Left lung (tissue), 10 donors: ENCODE measurements around the gene GADL1. TPM values are rescaled to one million over a fixed set of nuclear protein-coding genes. Genes with fewer than 3 reads are reported as not detected.

Experiments used
- ATAC-seq: fragments of 200-7000 bp; cut with Tn5 transposase; one replicate; pipeline ENCODE4 v1.9.1; 2020; ENCODE audit warnings: moderate library complexity
- DNase-seq, 4 donors: peaks; one replicate each; pipeline ENCODE4 v3.0.0-alpha.2; 2013 to 2020
- H3K27ac ChIP-seq, 2 donors: fragments of 200-600 bp; sonication (generic) in 1 of 2; one replicate each; pipeline versions ENCODE4 v1.5.0 to v1.8.0; 2020 to 2021
- H3K27me3 ChIP-seq, 2 donors: fragments of 200-600 bp; sonication (generic) in 1 of 2; one replicate each; pipeline versions ENCODE4 v1.5.0 to v1.8.0; 2020 to 2021
- H3K36me3 ChIP-seq, 2 donors: fragments of 200-600 bp; sonication (generic) in 1 of 2; one replicate each; pipeline versions ENCODE4 v1.5.0 to v1.8.0; 2020 to 2021
- H3K4me1 ChIP-seq, 2 donors: fragments of 200-600 bp; one replicate each; pipeline ENCODE4 v1.8.0; 2021
- H3K4me3 ChIP-seq, 2 donors: fragments of 200-600 bp; sonication (generic) in 1 of 2; one replicate each; pipeline versions ENCODE4 v1.5.0 to v1.8.0; 2020 to 2021; ENCODE audit warnings: mild to moderate bottlenecking in 1 of 2
- H3K9me3 ChIP-seq, 2 donors: fragments of 200-600 bp; sonication (generic) in 1 of 2; one replicate each; pipeline versions ENCODE4 v1.5.0 to v1.8.0; 2020 to 2021
- intact Hi-C, 2 donors: fragments of 100-400 bp; cut with DNase I; formaldehyde crosslinking; loops; one replicate each; pipeline versions ENCODE4 v1.11.2 to v1.14.2; 2022
- polyA plus RNA-seq, 6 donors: library from polyadenylated mRNA; unstranded; fragments of 120-200 nt; gene quantifications; one replicate each; pipeline ENCODE4 v1.2.1, GENCODE V29; 2013; ENCODE audit not compliant: insufficient read length in 6 of 6
- total RNA-seq, 2 donors: library from RNA; stranded (reverse); fragmentation: NEBNext Ultra II Directional; extraction: Animal tissue kit (Norgen Biotek cat#: 25700); gene quantifications; one replicate each; pipeline ENCODE4 v1.2.1, GENCODE V29; 2021
- TF ChIP-seq, protein P1 (sequence below), 2 donors: fragments of 200-600 bp; sonication (generic) in 1 of 2; IDR thresholded peaks; one replicate each; pipeline versions ENCODE4 v1.5.0 to v1.8.0; 2021; ENCODE audit warnings: antibody characterized with exemption in 2 of 2
- donor health status: DM: no; HTN: yes; CAD: no.
- donor health status: DM: no; HTN: no; CAD: no.

GADL1 gene
- total and polyA plus RNA-seq, 8 donors, result 0.10 to 2.5 (median 0.79) TPM; not detected in 1

DNA sequence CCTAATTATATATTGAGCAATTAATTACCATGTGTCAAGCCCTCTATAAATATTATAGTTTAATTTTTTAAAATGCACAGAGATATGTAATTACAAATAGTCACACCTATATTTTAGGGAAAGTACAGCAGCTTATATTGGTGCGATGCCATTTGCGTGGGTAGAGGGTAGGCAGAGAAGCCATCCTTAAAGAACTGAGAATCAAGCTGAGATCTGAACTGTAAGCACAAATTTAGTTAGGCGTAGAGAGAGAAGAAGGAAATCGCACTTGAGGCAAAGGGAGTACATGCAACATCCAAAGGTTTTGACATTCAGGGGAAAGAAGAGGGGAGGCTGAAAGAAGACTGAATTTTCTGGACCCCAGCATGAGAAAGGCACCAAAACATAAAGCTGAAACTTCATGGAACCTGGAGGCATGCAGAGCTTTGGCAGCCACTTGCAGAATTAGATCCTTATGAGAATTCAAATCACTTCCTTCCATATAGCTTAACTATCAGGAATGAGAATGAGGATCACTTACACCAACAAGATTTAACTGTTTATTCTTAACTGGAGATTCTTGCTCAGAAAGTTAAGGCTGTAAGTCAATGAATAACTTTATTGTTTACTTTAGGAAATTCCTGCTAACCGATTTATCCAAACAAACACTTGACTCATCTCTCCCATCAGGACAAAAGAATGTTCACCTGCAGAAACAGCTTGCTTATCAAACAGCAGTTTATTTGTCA is 173.7 kb downstream of the GADL1 start:
- intact Hi-C loops, result no loop called here

DNA sequence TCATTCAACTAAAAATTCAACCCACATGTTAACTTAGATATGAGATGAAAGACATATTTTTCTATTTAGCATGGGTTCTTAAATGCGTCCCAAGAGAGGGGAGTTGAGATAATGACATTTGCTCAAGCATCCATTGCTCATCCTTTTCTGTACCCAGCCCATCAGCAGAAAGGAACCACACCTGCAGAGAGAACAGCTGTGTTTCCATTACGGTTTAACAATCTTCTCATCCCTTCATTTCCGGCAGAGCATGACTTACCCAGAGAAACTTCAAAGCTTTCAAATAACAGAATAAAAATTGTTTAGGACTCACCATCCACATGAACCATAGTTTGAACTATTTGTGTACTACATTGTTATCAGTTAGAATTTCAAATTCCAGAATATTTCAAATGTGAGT is 174.9 kb downstream of the GADL1 start:
- H3K4me1 ChIP-seq, result no peaks in the 10 kb centered on the region
- H3K27ac ChIP-seq, result no peak overlapping the region
- H3K9me3 ChIP-seq, result no peaks in the 10 kb centered on the region
- no peaks in the 10 kb centered on the region for H3K27me3 ChIP-seq
- ATAC-seq (no peak), DNase-seq (no peak)
- intact Hi-C loops, result no loop called here
- TF ChIP-seq, protein P1, sequence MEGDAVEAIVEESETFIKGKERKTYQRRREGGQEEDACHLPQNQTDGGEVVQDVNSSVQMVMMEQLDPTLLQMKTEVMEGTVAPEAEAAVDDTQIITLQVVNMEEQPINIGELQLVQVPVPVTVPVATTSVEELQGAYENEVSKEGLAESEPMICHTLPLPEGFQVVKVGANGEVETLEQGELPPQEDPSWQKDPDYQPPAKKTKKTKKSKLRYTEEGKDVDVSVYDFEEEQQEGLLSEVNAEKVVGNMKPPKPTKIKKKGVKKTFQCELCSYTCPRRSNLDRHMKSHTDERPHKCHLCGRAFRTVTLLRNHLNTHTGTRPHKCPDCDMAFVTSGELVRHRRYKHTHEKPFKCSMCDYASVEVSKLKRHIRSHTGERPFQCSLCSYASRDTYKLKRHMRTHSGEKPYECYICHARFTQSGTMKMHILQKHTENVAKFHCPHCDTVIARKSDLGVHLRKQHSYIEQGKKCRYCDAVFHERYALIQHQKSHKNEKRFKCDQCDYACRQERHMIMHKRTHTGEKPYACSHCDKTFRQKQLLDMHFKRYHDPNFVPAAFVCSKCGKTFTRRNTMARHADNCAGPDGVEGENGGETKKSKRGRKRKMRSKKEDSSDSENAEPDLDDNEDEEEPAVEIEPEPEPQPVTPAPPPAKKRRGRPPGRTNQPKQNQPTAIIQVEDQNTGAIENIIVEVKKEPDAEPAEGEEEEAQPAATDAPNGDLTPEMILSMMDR (IDR thresholded peaks at IDR 0.05), result no peak
- H3K36me3 ChIP-seq, result no peaks in the 10 kb centered on the region
- no peak overlapping the region for H3K4me3 ChIP-seq

More for the DNA sequence above, 173.7 kb downstream of the GADL1 start:
- Histone ChIP-seq H3K36me3 (no peaks in the 10 kb centered on the region), H3K9me3 (no peaks in the 10 kb centered on the region), H3K27me3 (no peaks in the 10 kb centered on the region), H3K4me3 (no peak overlapping the region), H3K27ac (no peak overlapping the region), H3K4me1 (no peaks in the 10 kb centered on the region)
- DNase-seq (no peak), ATAC-seq (no peak)
- TF ChIP-seq, protein P1 (IDR thresholded peaks at IDR 0.05), result no peak

DNA sequence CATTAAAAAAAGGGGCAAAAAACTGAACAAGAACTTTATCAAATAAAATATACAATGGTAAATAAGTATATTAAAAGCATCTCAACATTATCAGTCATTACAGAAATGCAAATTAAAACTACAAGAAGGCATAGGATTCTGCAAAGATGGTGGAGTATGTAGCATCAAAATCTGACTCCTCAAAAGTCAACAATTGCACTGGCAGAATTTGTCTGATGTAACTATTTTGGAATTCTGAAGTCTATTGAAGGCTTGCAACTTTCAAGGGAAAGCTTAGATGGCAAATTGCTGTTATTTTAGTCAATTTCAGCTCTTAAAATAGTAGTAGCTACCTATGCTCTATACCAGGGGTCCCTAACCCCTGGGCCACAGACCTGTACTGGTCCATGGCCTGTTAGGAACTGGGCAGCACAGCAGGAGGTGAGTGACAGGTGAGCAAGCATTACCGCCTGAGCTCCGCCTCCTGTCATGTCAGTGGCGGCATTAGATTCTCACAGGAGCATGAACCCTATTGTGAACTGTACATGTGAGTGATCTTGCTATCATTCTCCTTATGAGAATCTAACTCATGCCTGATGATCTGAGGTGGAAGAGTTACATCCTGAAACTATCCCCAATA is 180.5 kb downstream of the GADL1 start:
- intact Hi-C loops, result no loop called here
- TF ChIP-seq, protein P1 (IDR thresholded peaks at IDR 0.05), result no peak

DNA sequence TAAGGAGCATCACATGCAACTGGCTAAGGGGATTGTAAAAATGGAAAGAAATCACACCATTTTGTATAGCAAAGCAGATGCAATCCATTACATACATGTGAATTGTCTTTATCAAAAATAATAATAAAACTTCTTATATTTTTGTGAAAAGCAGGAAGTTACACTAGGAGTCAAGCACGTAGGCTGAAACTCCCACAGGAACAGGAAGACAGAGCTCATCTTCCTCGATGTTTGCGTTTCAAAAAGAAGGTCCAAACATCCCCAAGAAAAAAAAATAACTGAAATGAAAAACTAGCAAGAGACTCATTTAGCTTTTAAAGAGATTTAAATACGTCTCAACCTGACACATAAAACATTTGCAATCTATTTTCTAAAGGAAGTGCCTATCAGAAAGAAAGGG is 181.5 kb downstream of the GADL1 start:
- H3K4me3 ChIP-seq, result no peak overlapping the region
- TF ChIP-seq, protein P1 (IDR thresholded peaks at IDR 0.05), result no peak
- DNase-seq, result no peak
- H3K4me1 ChIP-seq, result peaks cover 0 to 2% of the 10 kb centered on the region in 2 donors
- no peak for ATAC-seq
- intact Hi-C loops, result no loop called here
- no peaks in the 10 kb centered on the region for H3K27me3 ChIP-seq
- no peaks in the 10 kb centered on the region for H3K9me3 ChIP-seq
- H3K27ac ChIP-seq, result no peak overlapping the region
- no peaks in the 10 kb centered on the region for H3K36me3 ChIP-seq

More for the DNA sequence above, 180.5 kb downstream of the GADL1 start:
- no peaks in the 10 kb centered on the region for H3K36me3 ChIP-seq
- H3K9me3 ChIP-seq, result no peaks in the 10 kb centered on the region
- ATAC-seq (no peak), DNase-seq (peak in 1 of 4 donors; percentile 24)
- peaks cover 0 to 2% of the 10 kb centered on the region in 2 donors for H3K4me1 ChIP-seq
- no peak overlapping the region for H3K27ac ChIP-seq
- no peaks in the 10 kb centered on the region for H3K27me3 ChIP-seq
- no peak overlapping the region for H3K4me3 ChIP-seq

DNA sequence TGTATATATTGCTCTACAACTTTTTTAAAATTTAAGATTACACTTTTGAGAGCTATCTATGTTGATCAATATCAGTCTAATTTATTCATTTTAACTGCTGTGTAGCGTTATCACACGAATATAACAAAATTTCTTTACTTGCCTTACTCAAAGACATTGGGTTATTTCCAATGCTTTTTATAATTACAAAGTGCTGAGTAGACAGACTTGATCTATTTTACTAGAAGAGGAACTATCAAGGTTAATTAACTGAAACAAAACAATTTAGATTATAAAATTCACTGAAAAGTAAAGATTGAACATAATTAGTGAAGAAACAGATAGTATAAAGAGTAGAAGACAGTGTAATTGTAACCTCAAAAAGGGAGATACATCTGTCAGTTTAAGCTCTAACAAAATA is 182.6 kb downstream of the GADL1 start:
- ATAC-seq (no peak), DNase-seq (no peak)
- Histone ChIP-seq H3K4me3 (no peak overlapping the region), H3K27ac (no peak overlapping the region), H3K36me3 (no peaks in the 10 kb centered on the region), H3K9me3 (no peaks in the 10 kb centered on the region), H3K4me1 (peaks cover 0 to 2% of the 10 kb centered on the region in 2 donors), H3K27me3 (no peaks in the 10 kb centered on the region)
- TF ChIP-seq, protein P1 (IDR thresholded peaks at IDR 0.05), result no peak
- intact Hi-C loops, result no loop called here
